CMK (cell line): ENCODE results near the gene CCDC184.

ENCODE experiments used
- DNase-seq: peaks from one replicate; pipeline ENCODE4 v3.0.0-alpha.2; 2010; ENCODE audit warnings: low read depth

CCDC184 gene

GRCh38 chr12:48179466-48179865, 4.0 kb upstream of the CCDC184 start:
- DNase-seq: no peak

- DNase-seq: no peak
These were observed 3.0 kb upstream of the CCDC184 start for GRCh38 chr12:48180424-48180823.

- DNase-seq: no peak
These were observed 2.5 kb upstream of the CCDC184 start for GRCh38 chr12:48180857-48181495.

GRCh38 chr12:48182631-48183030, 813 bp upstream of the CCDC184 start:
- no peak for DNase-seq

GRCh38 chr12:48183876-48184548, 568 bp downstream of the CCDC184 start:
- DNase-seq: no peak

- DNase-seq: no peak
These were observed 1.1 kb downstream of the CCDC184 start for GRCh38 chr12:48184549-48184922.

- DNase-seq: no peak
These were observed 1.9 kb downstream of the CCDC184 start for GRCh38 chr12:48185181-48185919.

GRCh38 chr12:48187916-48188695, 4.7 kb downstream of the CCDC184 start:
- DNase-seq: no peak

- DNase-seq: peak; percentile 63
These were observed 6.1 kb downstream of the CCDC184 start for GRCh38 chr12:48189331-48190125.

GRCh38 chr12:48191096-48191495, 7.7 kb downstream of the CCDC184 start:
- no peak for DNase-seq

GRCh38 chr12:48192861-48193260, 9.4 kb downstream of the CCDC184 start:
- DNase-seq: no peak

GRCh38 chr12:48193623-48194022, 10.2 kb downstream of the CCDC184 start:
- DNase-seq: no peak

GRCh38 chr12:48194799-48195201, 11.4 kb downstream of the CCDC184 start:
- DNase-seq: no peak

GRCh38 chr12:48197549-48197970, 14.1 kb downstream of the CCDC184 start:
- DNase-seq: no peak

GRCh38 chr12:48197971-48198671, 14.7 kb downstream of the CCDC184 start:
- peak; percentile 83 for DNase-seq

- DNase-seq: no peak
These were observed 15.2 kb downstream of the CCDC184 start for GRCh38 chr12:48198672-48198971.

GRCh38 chr12:48198985-48199384, 15.5 kb downstream of the CCDC184 start:
- DNase-seq: no peak

GRCh38 chr12:48199774-48200221, 16.4 kb downstream of the CCDC184 start:
- DNase-seq: no peak

GRCh38 chr12:48201091-48201490, 17.6 kb downstream of the CCDC184 start:
- no peak for DNase-seq

GRCh38 chr12:48201516-48201915, 18.1 kb downstream of the CCDC184 start:
- DNase-seq: no peak

GRCh38 chr12:48202766-48203165, 19.3 kb downstream of the CCDC184 start:
- no peak for DNase-seq
